ENCODE data around the gene DGKD. TPM values are rescaled to one million over a fixed set of nuclear protein-coding genes. Genes with fewer than 3 reads are reported as not detected.

DGKD gene
- total and polyA plus RNA-seq, 10 of the 15 experiments (the other 5 are each of a cell fraction or from before 2014, with no cell fraction given): 2.7 to 81.9 (median 27.0) TPM

GRCh38 chr2:233361297-233361696 lies 7.0 kb downstream of the DGKD start:
- ATAC-seq (no peak), DNase-seq (ENCODE audit: low read depth, low spot score) (no peak), FAIRE-seq (no peak)
- Histone ChIP-seq H3K4me1 (ENCODE audit: control insufficient read depth, insufficient read depth, low read length) (peaks cover 13% of the 10 kb centered on the region), H3K36me3 (ENCODE audit: control insufficient read depth in 2 of 2, insufficient read depth in 2 of 2, low read length in 1 of 2) (peaks cover 0 to 4% of the 10 kb centered on the region in 2 experiments; a peak in 1 of 4 replicates), H3K79me2 (ENCODE audit: control insufficient read depth, insufficient read depth, low read length) (peaks cover 60% of the 10 kb centered on the region), H4K20me1 (ENCODE audit: control insufficient read depth, insufficient read depth) (no peaks in the 10 kb centered on the region), H3K27me3 (replicated peaks in 1 of 2; ENCODE audit: control insufficient read depth in 2 of 2, insufficient read depth in 2 of 2, low read length in 1 of 2) (no peaks in the 10 kb centered on the region), H3K4me3 (no peak overlapping the region), H3K9me3 (replicated peaks; ENCODE audit: control insufficient read depth, insufficient read depth, low read length) (peaks cover 15% of the 10 kb centered on the region), H2AFZ (ENCODE audit: control insufficient read depth, low read depth, low read length) (no peak overlapping the region), H3K9ac (ENCODE audit: control insufficient read depth, insufficient read depth, low read length) (no peak overlapping the region), H3K4me2 (ENCODE audit: control insufficient read depth, insufficient read depth) (no peak overlapping the region), H3K27ac (ENCODE audit: control insufficient read depth, insufficient read depth) (no peak overlapping the region)
- no peak for TF ChIP-seq ASH2L (IDR thresholded peaks at IDR 0.05; ENCODE audit: borderline replicate concordance, low read depth)
- TF ChIP-seq ZNF217 (IDR thresholded peaks at IDR 0.05): no peak
- in situ Hi-C loops (cut with MboI): no loop called here
- no TSS peak for BruUV-seq (replicated peaks)
- POLR2A ChIA-PET: no interaction called here
- SMC1A ChIA-PET (ENCODE audit: uncharacterized antibody, unreplicated experiment): no interaction called here
- 93% methylated on average over 7 of the region's 7 CpGs for WGBS (ENCODE audit: insufficient coverage, insufficient replicate concordance, low lambda C conversion rate, missing lambda C conversion rate)
- RAD21 ChIA-PET (ENCODE audit: unreplicated experiment): no interaction called here
- CTCF ChIA-PET: interaction anchor here (1.1 kb wide), 1 partner anchor 11 kb away, joined by 4 read pairs; no protein-coding TSS in a partner anchor
- intact Hi-C loops (cut with micrococcal nuclease; ENCODE audit: unreplicated experiment): no loop called here

DNA sequence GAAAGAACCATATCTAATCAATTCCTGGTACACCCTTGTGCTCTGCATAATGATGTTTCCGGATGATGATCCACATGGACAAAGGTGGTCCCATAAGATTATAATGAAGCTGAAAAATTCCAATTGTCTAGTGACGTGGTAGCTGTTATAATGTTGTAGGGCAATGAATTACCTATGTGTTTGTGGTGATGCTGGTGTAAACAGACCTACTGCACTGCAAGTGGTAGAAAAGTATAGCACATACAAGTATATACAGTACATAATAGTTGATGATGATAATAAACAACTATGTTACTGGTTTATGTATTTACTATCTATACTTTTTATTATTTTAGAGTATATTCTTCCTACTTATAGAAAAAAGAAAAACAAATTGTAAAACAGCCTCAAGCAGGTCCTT lies 8.4 kb downstream of the DGKD start:
- BruUV-seq (replicated peaks): no TSS peak
- peaks cover 15% of the 10 kb centered on the region for H3K9me3 ChIP-seq (replicated peaks; ENCODE audit: control insufficient read depth, insufficient read depth, low read length)
- H2AFZ ChIP-seq (ENCODE audit: control insufficient read depth, low read depth, low read length): no peak overlapping the region
- no peak overlapping the region for H3K27ac ChIP-seq (ENCODE audit: control insufficient read depth, insufficient read depth)
- DNase-seq (ENCODE audit: low read depth, low spot score) (no peak), FAIRE-seq (no peak), ATAC-seq (no peak)
- intact Hi-C loops (cut with micrococcal nuclease; ENCODE audit: unreplicated experiment): no loop called here
- RAD21 ChIA-PET (ENCODE audit: unreplicated experiment): no interaction called here
- peaks cover 0 to 4% of the 10 kb centered on the region in 2 experiments; a peak in 1 of 4 replicates for H3K36me3 ChIP-seq (ENCODE audit: control insufficient read depth in 2 of 2, insufficient read depth in 2 of 2, low read length in 1 of 2)
- POLR2A ChIA-PET: no interaction called here
- no peaks in the 10 kb centered on the region for H4K20me1 ChIP-seq (ENCODE audit: control insufficient read depth, insufficient read depth)
- H3K4me1 ChIP-seq (ENCODE audit: control insufficient read depth, insufficient read depth, low read length): peaks cover 8% of the 10 kb centered on the region
- WGBS (ENCODE audit: insufficient coverage, insufficient replicate concordance, low lambda C conversion rate, missing lambda C conversion rate): 94% methylated on average over 2 of the region's 2 CpGs
- H3K79me2 ChIP-seq (ENCODE audit: control insufficient read depth, insufficient read depth, low read length): peaks cover 52% of the 10 kb centered on the region
- SMC1A ChIA-PET (ENCODE audit: uncharacterized antibody, unreplicated experiment): interaction anchor here (1.1 kb wide), 1 partner anchor 9 kb away, joined by 3 read pairs; no protein-coding TSS in a partner anchor
- in situ Hi-C loops (cut with MboI): no loop called here
- H3K9ac ChIP-seq (ENCODE audit: control insufficient read depth, insufficient read depth, low read length): no peak overlapping the region
- no peak overlapping the region for H3K4me2 ChIP-seq (ENCODE audit: control insufficient read depth, insufficient read depth)
- CTCF ChIA-PET: interaction anchor here (0.7 to 1.0 kb wide), 2 partner anchors 26 to 81 kb away, joined by 3 read pairs; no protein-coding TSS in a partner anchor
- no peak overlapping the region for H3K4me3 ChIP-seq
- H3K27me3 ChIP-seq (replicated peaks in 1 of 2; ENCODE audit: control insufficient read depth in 2 of 2, insufficient read depth in 2 of 2, low read length in 1 of 2): no peaks in the 10 kb centered on the region
- TF ChIP-seq, protein P1, sequence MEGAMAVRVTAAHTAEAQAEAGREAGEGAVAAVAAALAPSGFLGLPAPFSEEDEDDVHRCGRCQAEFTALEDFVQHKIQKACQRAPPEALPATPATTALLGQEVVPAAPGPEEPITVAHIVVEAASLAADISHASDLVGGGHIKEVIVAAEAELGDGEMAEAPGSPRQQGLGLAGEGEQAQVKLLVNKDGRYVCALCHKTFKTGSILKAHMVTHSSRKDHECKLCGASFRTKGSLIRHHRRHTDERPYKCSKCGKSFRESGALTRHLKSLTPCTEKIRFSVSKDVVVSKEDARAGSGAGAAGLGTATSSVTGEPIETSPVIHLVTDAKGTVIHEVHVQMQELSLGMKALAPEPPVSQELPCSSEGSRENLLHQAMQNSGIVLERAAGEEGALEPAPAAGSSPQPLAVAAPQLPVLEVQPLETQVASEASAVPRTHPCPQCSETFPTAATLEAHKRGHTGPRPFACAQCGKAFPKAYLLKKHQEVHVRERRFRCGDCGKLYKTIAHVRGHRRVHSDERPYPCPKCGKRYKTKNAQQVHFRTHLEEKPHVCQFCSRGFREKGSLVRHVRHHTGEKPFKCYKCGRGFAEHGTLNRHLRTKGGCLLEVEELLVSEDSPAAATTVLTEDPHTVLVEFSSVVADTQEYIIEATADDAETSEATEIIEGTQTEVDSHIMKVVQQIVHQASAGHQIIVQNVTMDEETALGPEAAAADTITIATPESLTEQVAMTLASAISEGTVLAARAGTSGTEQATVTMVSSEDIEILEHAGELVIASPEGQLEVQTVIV (IDR thresholded peaks at IDR 0.05; ENCODE audit: borderline replicate concordance, partially characterized antibody): no peak
- TF ChIP-seq HCFC1 (IDR thresholded peaks at IDR 0.05; ENCODE audit: low read length) (no peak), RCOR1 (conservative IDR thresholded peaks at IDR 0.05; ENCODE audit: low read depth, low read length) (no peak), GABPA (IDR thresholded peaks at IDR 0.05; ENCODE audit: low read depth) (no peak), CHD2 (IDR thresholded peaks at IDR 0.05; ENCODE audit: borderline replicate concordance, low read depth, low read length) (no peak), RUNX3 (IDR thresholded peaks at IDR 0.05; ENCODE audit: low read length) (no peak), CEBPB (IDR thresholded peaks at IDR 0.05; ENCODE audit: borderline replicate concordance in 1 of 2, low read depth in 2 of 2, low read length in 2 of 2) (no peak), SKIL (IDR thresholded peaks at IDR 0.05; ENCODE audit: low read depth, poor library complexity, severe bottlenecking) (no peak), EZH2 (IDR thresholded peaks at IDR 0.05; ENCODE audit: borderline replicate concordance, control insufficient read depth, low read depth, low read length) (no peak)
- TF ChIP-seq, protein P2, sequence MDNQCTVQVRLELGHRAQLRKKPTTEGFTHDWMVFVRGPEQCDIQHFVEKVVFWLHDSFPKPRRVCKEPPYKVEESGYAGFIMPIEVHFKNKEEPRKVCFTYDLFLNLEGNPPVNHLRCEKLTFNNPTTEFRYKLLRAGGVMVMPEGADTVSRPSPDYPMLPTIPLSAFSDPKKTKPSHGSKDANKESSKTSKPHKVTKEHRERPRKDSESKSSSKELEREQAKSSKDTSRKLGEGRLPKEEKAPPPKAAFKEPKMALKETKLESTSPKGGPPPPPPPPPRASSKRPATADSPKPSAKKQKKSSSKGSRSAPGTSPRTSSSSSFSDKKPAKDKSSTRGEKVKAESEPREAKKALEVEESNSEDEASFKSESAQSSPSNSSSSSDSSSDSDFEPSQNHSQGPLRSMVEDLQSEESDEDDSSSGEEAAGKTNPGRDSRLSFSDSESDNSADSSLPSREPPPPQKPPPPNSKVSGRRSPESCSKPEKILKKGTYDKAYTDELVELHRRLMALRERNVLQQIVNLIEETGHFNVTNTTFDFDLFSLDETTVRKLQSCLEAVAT (IDR thresholded peaks at IDR 0.05): no peak
